Measurements from ENCODE around the gene TRPV4. TPM values are rescaled to one million over a fixed set of nuclear protein-coding genes. Genes with fewer than 3 reads are reported as not detected.

The TRPV4 gene
- total RNA-seq, 1 donor from 2014 or later, result 1.4 TPM

GRCh38 chr12:109775172-109775881 is 57.9 kb downstream of the TRPV4 start:
- peak; percentile 81 for DNase-seq

- DNase-seq, result no peak
Measured at GRCh38 chr12:109773384-109774011, 59.7 kb downstream of the TRPV4 start.

- DNase-seq, result no peak
Measured at GRCh38 chr12:109772622-109773321, 60.4 kb downstream of the TRPV4 start.

- DNase-seq, result no peak
Measured at GRCh38 chr12:109771746-109772621, 61.2 kb downstream of the TRPV4 start.

- no peak for DNase-seq
Measured at GRCh38 chr12:109770861-109771670, 62.1 kb downstream of the TRPV4 start.

- DNase-seq, result no peak
Measured at GRCh38 chr12:109770104-109770860, 62.9 kb downstream of the TRPV4 start.

- DNase-seq, result no peak
Measured at GRCh38 chr12:109768901-109769670, 64.1 kb downstream of the TRPV4 start.

GRCh38 chr12:109767991-109768900 is 65.0 kb downstream of the TRPV4 start:
- DNase-seq, result no peak

GRCh38 chr12:109767456-109767855 is 65.7 kb downstream of the TRPV4 start:
- no peak for DNase-seq

- DNase-seq, result no peak
Measured at GRCh38 chr12:109766251-109766778, 66.9 kb downstream of the TRPV4 start.

GRCh38 chr12:109765446-109765810 is 67.8 kb downstream of the TRPV4 start:
- DNase-seq, result no peak

GRCh38 chr12:109764776-109765445 is 68.3 kb downstream of the TRPV4 start:
- DNase-seq, result no peak

GRCh38 chr12:109764123-109764522 is 69.1 kb downstream of the TRPV4 start:
- DNase-seq, result no peak

GRCh38 chr12:109763201-109763841 is 69.9 kb downstream of the TRPV4 start:
- DNase-seq, result peak; percentile 56

- DNase-seq, result no peak
Measured at GRCh38 chr12:109762673-109763191, 70.5 kb downstream of the TRPV4 start.

GRCh38 chr12:109762071-109762672 is 71.0 kb downstream of the TRPV4 start:
- no peak for DNase-seq
